Motor neuron (in vitro differentiated cells): ENCODE measurements around the gene RYR3. TPM values are rescaled to one million over a fixed set of nuclear protein-coding genes. Genes with fewer than 3 reads are reported as not detected.

Source experiments
- ATAC-seq, 8 experiments: fragments of 200-7000 bp; cut with Tn5 transposase; replicated peaks in 6 of 8; 2 replicates each; pipeline ENCODE4 v1.8.0; 2021; ENCODE audit warnings: mild to moderate bottlenecking in 8 of 8, moderate library complexity in 8 of 8
- H3K27ac ChIP-seq, 2 donors: fragments of 250-450 bp; sonication (Bioruptor Pico); 2 replicates each; pipeline ENCODE4 v1.9.0; 2021; ENCODE audit warnings: antibody characterized with exemption in 2 of 2, mild to moderate bottlenecking in 2 of 2, moderate library complexity in 1 of 2
- H3K4me1 ChIP-seq, 2 donors: fragments of 250-450 bp; sonication (Bioruptor Pico); replicated peaks in 1 of 2; 2 replicates each; pipeline ENCODE4 v1.6.1; 2021; ENCODE audit warnings: antibody characterized with exemption in 2 of 2, mild to moderate bottlenecking in 2 of 2, moderate library complexity in 1 of 2
- H3K4me3 ChIP-seq, 5 donors: fragments of 250-450 bp; sonication (Bioruptor Pico); 2 replicates each; pipeline ENCODE4 v1.9.0; 2021; ENCODE audit warnings: antibody characterized with exemption in 5 of 5, mild to moderate bottlenecking in 5 of 5, moderate library complexity in 4 of 5
- WGBS, 10 experiments: fragments of 450-650 bp; shearing (Covaris generic); methylation state at CpG; one replicate each; pipeline ENCODE4 v1.0.0; 2022; 5-methylcytosine and 5-hydroxymethylcytosine counted together
- in situ Hi-C, 9 experiments: fragments of 400-800 bp; cut with MboI; loops; one replicate each; pipeline ENCODE4 v1.15.0; 2021; ENCODE audit warnings: low sequenced_read_pairs in 9 of 9, low pct_unique_long_range_greater_than_20kb in 2 of 9; ENCODE audit not compliant: unreplicated experiment in 9 of 9
- total RNA-seq, 8 experiments: library from RNA; unstranded; fragments of 300-600 nt; gene quantifications; 2 replicates each; pipeline versions ENCODE4 v1.2.3 to v1.2.4, GENCODE V29; 2022

Gene RYR3
- total RNA-seq, 8 experiments from 2014 or later, result 0.51 to 5.8 (median 2.2) TPM

DNA sequence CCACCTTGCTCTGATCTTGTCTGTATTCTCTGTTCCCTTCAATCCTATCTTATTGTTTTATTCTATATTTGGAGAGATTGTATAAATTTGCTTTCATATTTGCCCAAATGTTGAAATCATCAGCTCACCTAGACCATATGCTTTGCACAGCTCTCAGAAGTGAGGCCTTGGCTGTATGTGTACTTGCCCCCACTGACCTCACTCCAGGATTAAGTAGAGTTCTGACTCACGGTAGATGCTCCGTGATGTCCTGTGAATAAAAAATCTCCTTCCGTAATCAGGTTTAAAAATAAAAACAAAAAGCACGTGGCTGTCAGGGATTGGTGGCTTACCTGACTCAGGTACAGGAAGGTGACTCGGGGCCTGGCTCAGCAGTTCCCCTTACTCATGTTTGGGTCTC lies 162.2 kb downstream of the RYR3 start:
- Histone ChIP-seq H3K4me1 (peaks cover 0 to 3% of the 10 kb centered on the region in 2 donors), H3K27ac (no peak overlapping the region), H3K4me3 (no peak overlapping the region)
- WGBS, 10 experiments, result 20 to 100% (median 80%) methylated on average over 1 to 5 of the region's 5 CpGs; no CpG with 5 or more reads in 1 of the 10 experiments
- ATAC-seq, result no peak
- in situ Hi-C loops, result no loop called here

- peaks cover 0 to 3% of the 10 kb centered on the region in 2 donors for H3K4me1 ChIP-seq
- no peak overlapping the region for H3K27ac ChIP-seq
- no peak overlapping the region for H3K4me3 ChIP-seq
- peak in 5 of 8 experiments; percentile 55 to 82 (median 72) for ATAC-seq
- in situ Hi-C loops, result no loop called here
- 0 to 80% (median 61%) methylated on average over 1 to 4 of the region's 4 CpGs; no CpG with 5 or more reads in 3 of the 10 experiments for WGBS, 10 experiments
These were observed 162.9 kb downstream of the RYR3 start for GRCh38 chr15:33473714-33474113.

DNA sequence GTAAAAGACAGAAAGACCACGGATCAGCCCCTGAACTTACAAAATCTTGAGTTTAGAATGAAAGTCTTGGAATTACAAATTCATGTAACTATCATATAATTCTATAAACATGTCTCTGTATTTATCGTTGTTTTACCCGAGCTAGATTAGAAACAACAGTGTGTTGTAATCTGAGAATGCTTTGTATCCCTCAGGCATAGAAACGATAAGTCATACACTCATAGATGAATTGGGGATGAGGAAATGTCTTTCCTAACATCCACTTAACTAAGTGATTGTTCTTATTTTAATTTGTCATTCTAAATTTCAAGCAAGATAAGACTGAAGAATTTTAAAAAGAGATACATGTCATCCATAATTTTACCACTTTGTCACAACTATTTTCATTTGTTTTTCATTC lies 165.3 kb downstream of the RYR3 start:
- in situ Hi-C loops, result no loop called here
- no peak overlapping the region for H3K27ac ChIP-seq
- ATAC-seq, result no peak
- H3K4me1 ChIP-seq, result peaks cover 0 to 3% of the 10 kb centered on the region in 2 donors
- WGBS, 10 experiments, result 10 to 100% (median 85%) methylated on average over 2 to 4 of the region's 4 CpGs
- H3K4me3 ChIP-seq, result no peak overlapping the region

GRCh38 chr15:33476908-33477307 lies 166.1 kb downstream of the RYR3 start:
- no peak for ATAC-seq
- no peak overlapping the region for H3K4me3 ChIP-seq
- no peak overlapping the region for H3K27ac ChIP-seq
- 0 to 100% (median 75%) methylated on average over 1 to 2 of the region's 2 CpGs for WGBS, 10 experiments
- in situ Hi-C loops, result no loop called here
- peaks cover 0 to 3% of the 10 kb centered on the region in 2 donors for H3K4me1 ChIP-seq

DNA sequence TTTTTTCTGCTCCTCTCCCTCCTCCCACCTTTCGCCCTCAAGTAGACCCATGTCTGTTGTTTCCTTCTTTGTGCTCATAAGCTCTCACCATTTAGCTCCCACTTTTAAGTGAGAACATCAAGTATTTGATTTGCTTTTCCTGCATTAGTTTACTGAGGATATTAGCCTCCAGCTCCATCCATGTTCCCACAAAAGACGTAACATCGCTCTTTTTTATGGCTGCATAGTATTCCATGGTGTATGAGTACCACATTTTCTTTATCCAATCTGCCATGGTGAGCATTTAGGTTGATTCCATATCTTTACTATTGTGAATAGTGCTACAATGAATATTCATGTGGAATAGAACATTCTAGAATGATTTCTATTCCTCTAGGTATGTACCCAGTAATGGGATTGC lies 178.6 kb downstream of the RYR3 start:
- Histone ChIP-seq H3K4me1 (no peaks in the 10 kb centered on the region), H3K4me3 (no peak overlapping the region), H3K27ac (no peak overlapping the region)
- 17 to 100% (median 92%) methylated on average over 1 to 3 of the region's 3 CpGs; no CpG with 5 or more reads in 1 of the 10 experiments for WGBS, 10 experiments
- in situ Hi-C loops, result no loop called here
- ATAC-seq, result no peak

- no peak for ATAC-seq
- in situ Hi-C loops, result no loop called here
These were observed 179.9 kb downstream of the RYR3 start for GRCh38 chr15:33490703-33491102.

DNA sequence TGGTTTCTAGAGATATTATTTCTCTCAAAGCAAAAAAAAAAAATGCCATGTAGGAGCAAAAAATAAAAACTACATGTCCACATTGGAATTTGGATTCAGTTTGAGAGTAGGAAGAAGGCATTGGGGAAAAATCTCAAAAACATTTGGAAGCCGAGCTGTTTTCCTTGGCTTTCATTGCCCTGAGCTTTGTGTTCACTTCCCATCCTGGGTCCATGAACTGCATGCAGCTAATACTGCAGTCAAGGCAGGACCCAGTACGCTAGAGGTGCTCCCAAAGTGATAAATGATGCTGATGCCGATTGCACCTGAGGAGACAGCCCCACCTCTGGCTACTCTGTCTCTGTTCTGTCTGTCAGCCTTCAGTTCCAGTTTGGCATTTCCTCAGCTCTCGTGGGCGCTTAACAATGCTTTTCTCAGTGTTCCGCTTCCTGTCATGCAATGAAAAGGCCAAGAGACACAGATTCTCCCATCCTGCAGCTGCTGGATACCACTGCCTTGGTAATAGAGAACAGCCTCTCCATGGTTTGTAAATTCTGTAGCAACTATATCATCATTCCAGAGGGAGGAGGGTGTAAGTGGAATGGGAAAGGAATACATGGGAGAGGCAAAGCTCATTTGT lies 181.8 kb downstream of the RYR3 start:
- H3K4me3 ChIP-seq, result no peak overlapping the region
- H3K4me1 ChIP-seq, result peaks cover 0 to 13% of the 10 kb centered on the region in 2 donors
- 0 to 81% (median 56%) methylated on average over 1 to 6 of the region's 6 CpGs; no CpG with 5 or more reads in 1 of the 10 experiments for WGBS, 10 experiments
- no peak overlapping the region for H3K27ac ChIP-seq
- peak in 1 of 8 experiments; percentile 38 for ATAC-seq
- in situ Hi-C loops, result no loop called here

More at GRCh38 chr15:33490703-33491102, 179.9 kb downstream of the RYR3 start:
- H3K4me1 ChIP-seq, result no peaks in the 10 kb centered on the region
- H3K27ac ChIP-seq, result no peak overlapping the region
- 11 to 100% (median 61%) methylated on average over 1 of the region's 1 CpG; no CpG with 5 or more reads in 4 of the 10 experiments for WGBS, 10 experiments
- H3K4me3 ChIP-seq, result no peak overlapping the region

DNA sequence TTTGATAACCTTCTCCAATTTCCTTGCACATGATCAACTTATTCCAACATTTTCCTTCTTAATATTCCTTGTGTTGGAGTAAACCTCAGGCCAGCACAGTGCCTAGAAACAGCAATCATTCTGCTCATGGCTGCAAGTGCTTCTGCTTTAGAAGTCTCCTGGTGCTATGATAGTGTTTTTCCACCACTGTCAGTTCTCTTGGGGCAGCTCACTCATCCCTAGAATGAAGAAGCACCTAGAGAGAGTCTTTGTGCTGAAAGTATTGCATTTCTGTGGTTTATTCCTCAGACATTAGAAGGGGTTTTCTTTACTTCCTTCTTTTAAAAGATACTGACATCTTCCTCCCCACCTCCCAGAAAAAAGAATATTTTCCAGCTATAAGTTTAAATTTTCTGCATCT lies 183.5 kb downstream of the RYR3 start:
- Histone ChIP-seq H3K27ac (no peak overlapping the region), H3K4me1 (peaks cover 0 to 13% of the 10 kb centered on the region in 2 donors), H3K4me3 (no peak overlapping the region)
- in situ Hi-C loops, result no loop called here
- ATAC-seq, result no peak

DNA sequence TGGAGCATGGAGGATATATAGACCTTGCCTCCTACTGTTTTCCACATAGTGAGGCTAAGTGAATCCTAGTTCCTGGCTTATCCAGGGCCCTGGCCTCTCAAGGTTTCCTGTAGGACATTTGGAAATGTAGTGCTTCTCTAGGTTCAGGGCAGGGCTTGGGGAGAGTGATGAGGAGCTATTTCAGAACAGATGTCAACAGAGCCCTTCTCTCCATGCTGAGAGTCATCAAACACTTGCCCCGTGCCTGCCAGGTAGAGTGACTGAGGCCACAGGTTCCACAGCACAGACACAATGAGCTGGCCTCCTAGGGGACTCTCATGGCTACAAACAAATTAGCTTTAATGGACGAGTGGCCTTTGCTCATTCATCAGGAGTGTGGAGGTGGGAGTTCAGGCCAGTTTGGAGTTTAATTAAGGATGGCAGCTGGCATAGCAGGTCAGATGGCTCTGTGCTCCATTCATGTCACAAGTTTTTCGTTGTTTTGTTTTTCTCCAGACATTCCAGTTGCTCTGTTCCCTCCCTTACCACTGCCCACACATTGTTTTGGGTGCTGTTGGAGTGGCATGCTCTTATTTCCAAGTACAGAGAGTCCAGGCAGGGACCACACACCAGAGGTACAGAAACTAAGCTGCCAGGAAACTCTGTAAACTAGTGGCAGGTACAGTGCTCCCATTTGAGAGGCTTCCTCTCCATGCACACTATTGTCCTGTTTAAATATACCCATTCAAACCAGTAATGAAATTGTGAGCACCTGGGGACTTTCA lies 189.8 kb downstream of the RYR3 start:
- 0 to 73% (median 60%) methylated on average over 1 to 2 of the region's 3 CpGs; no CpG with 5 or more reads in 6 of the 10 experiments for WGBS, 10 experiments
- peaks cover 2 to 17% of the 10 kb centered on the region in 2 donors for H3K4me1 ChIP-seq
- peak in 1 of 8 experiments; percentile 9 for ATAC-seq
- in situ Hi-C loops, result no loop called here
- H3K4me3 ChIP-seq, result no peak overlapping the region
- no peak overlapping the region for H3K27ac ChIP-seq

GRCh38 chr15:33503681-33504080 lies 192.9 kb downstream of the RYR3 start:
- H3K4me1 ChIP-seq, result peaks cover 5 to 13% of the 10 kb centered on the region in 2 donors
- H3K27ac ChIP-seq, result no peak overlapping the region
- 0 to 92% (median 59%) methylated on average over 1 to 5 of the region's 5 CpGs; no CpG with 5 or more reads in 4 of the 10 experiments for WGBS, 10 experiments
- in situ Hi-C loops, result no loop called here
- ATAC-seq, result no peak
- H3K4me3 ChIP-seq, result no peak overlapping the region

GRCh38 chr15:33506781-33507296 lies 196.1 kb downstream of the RYR3 start:
- in situ Hi-C loops, result no loop called here
- Histone ChIP-seq H3K4me1 (peaks cover 3 to 15% of the 10 kb centered on the region in 2 donors), H3K4me3 (no peak overlapping the region), H3K27ac (no peak overlapping the region)
- peak in 3 of 8 experiments; percentile 18 to 78 (median 55) for ATAC-seq
- WGBS, 10 experiments, result 0 to 100% (median 67%) methylated on average over 1 of the region's 1 CpG; no CpG with 5 or more reads in 4 of the 10 experiments

- H3K27ac ChIP-seq, result no peak overlapping the region
- no peak overlapping the region for H3K4me3 ChIP-seq
- ATAC-seq, result peak in 4 of 8 experiments; percentile 38 to 98 (median 91)
- H3K4me1 ChIP-seq, result peaks cover 3 to 15% of the 10 kb centered on the region in 2 donors
- WGBS, 10 experiments, result 0 to 83% (median 32%) methylated on average over 1 to 4 of the region's 4 CpGs; no CpG with 5 or more reads in 3 of the 10 experiments
- in situ Hi-C loops, result no loop called here
These were observed 197.9 kb downstream of the RYR3 start for GRCh38 chr15:33508703-33509102.

DNA sequence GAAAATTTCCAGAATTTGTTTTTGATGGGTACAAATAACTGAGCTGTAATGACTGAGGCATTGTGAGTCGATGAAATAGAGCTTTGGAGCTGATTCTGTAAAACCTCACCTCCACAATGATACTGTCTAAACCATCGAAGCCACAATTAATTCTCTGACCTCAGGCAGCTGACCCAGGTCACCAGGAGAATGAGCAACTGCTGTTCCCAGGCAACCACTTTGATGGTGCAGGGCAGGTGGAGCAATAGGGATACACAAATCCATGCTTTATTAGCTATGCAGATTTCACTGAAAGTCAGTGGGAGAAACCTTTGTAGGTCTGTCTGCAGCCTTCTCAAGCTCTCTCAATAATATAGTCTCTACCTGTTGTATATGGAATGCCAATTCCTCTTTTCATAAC lies 204.4 kb downstream of the RYR3 start:
- in situ Hi-C loops, result no loop called here
- no peak overlapping the region for H3K27ac ChIP-seq
- peaks cover 22 to 42% of the 10 kb centered on the region in 2 donors for H3K4me1 ChIP-seq
- ATAC-seq, result peak in 2 of 8 experiments; percentile 32 to 34
- no peak overlapping the region for H3K4me3 ChIP-seq
- 0 to 100% (median 33%) methylated on average over 1 to 2 of the region's 2 CpGs; no CpG with 5 or more reads in 4 of the 10 experiments for WGBS, 10 experiments
